ENCODE data around the gene SF1.

Gene SF1

GRCh38 chr11:64774144-64774543, 4.2 kb downstream of the SF1 start:
- Histone ChIP-seq H3K4me3 (replicated peaks; ENCODE audit: insufficient read depth, low read length) (no peak overlapping the region), H3K27ac (replicated peaks) (no peak overlapping the region), H3K27me3 (ENCODE audit: insufficient read depth, poor library complexity, severe bottlenecking) (no peaks in the 10 kb centered on the region)
- DNase-seq (ENCODE audit: low read depth in 1 of 2, low spot score in 1 of 2), result no peak
- no peak for TF ChIP-seq POLR2AphosphoS5 (IDR thresholded peaks at IDR 0.05; ENCODE audit: low read depth)
- TF ChIP-seq SPI1 (IDR thresholded peaks at IDR 0.05; ENCODE audit: borderline replicate concordance, low read depth), result no peak
- no peak for TF ChIP-seq GABPA (IDR thresholded peaks at IDR 0.05; ENCODE audit: low read depth)
- TF ChIP-seq CTCF (IDR thresholded peaks at IDR 0.05; ENCODE audit: insufficient read depth, low read length), result no peak
- TF ChIP-seq REST (IDR thresholded peaks at IDR 0.05; ENCODE audit: insufficient replicate concordance, low read depth), result no peak

GRCh38 chr11:64772303-64773018, 5.9 kb downstream of the SF1 start:
- Histone ChIP-seq H3K4me3 (replicated peaks; ENCODE audit: insufficient read depth, low read length) (no peak overlapping the region), H3K27ac (replicated peaks) (peak overlapping the region; percentile 46), H3K27me3 (ENCODE audit: insufficient read depth, poor library complexity, severe bottlenecking) (no peaks in the 10 kb centered on the region)
- peak; percentile 31; the same call in 1 of the 2 replicates for TF ChIP-seq POLR2AphosphoS5 (IDR thresholded peaks at IDR 0.05; ENCODE audit: low read depth)
- TF ChIP-seq SPI1 (IDR thresholded peaks at IDR 0.05; ENCODE audit: borderline replicate concordance, low read depth), result no peak
- DNase-seq (ENCODE audit: low read depth in 1 of 2, low spot score in 1 of 2), result peak in 1 of 2 experiments; percentile 48

GRCh38 chr11:64771861-64772260, 6.5 kb downstream of the SF1 start:
- Histone ChIP-seq H3K4me3 (replicated peaks; ENCODE audit: insufficient read depth, low read length) (no peak overlapping the region), H3K27ac (replicated peaks) (peak overlapping the region; percentile 46), H3K27me3 (ENCODE audit: insufficient read depth, poor library complexity, severe bottlenecking) (no peaks in the 10 kb centered on the region)
- DNase-seq (ENCODE audit: low read depth in 1 of 2, low spot score in 1 of 2), result no peak
- TF ChIP-seq SPI1 (IDR thresholded peaks at IDR 0.05; ENCODE audit: borderline replicate concordance, low read depth) (peak; percentile 50; the same call in 1 of the 2 replicates), POLR2AphosphoS5 (IDR thresholded peaks at IDR 0.05; ENCODE audit: low read depth) (no peak), REST (IDR thresholded peaks at IDR 0.05; ENCODE audit: insufficient replicate concordance, low read depth) (no peak)

GRCh38 chr11:64770120-64770519, 8.2 kb downstream of the SF1 start:
- DNase-seq (ENCODE audit: low read depth in 1 of 2, low spot score in 1 of 2), result no peak
- Histone ChIP-seq H3K27me3 (ENCODE audit: insufficient read depth, poor library complexity, severe bottlenecking) (no peaks in the 10 kb centered on the region), H3K4me3 (replicated peaks; ENCODE audit: insufficient read depth, low read length) (no peak overlapping the region), H3K27ac (replicated peaks) (no peak overlapping the region)
- TF ChIP-seq GABPA (IDR thresholded peaks at IDR 0.05; ENCODE audit: low read depth), result no peak
- no peak for TF ChIP-seq REST (IDR thresholded peaks at IDR 0.05; ENCODE audit: insufficient replicate concordance, low read depth)
- no peak; the same call in 1 of the 2 replicates for TF ChIP-seq POLR2AphosphoS5 (IDR thresholded peaks at IDR 0.05; ENCODE audit: low read depth)
- no peak for TF ChIP-seq CTCF (IDR thresholded peaks at IDR 0.05; ENCODE audit: insufficient read depth, low read length)
- no peak for TF ChIP-seq SPI1 (IDR thresholded peaks at IDR 0.05; ENCODE audit: borderline replicate concordance, low read depth)

Measured in HL-60 (cell line).